SK-N-DZ (cell line): Measurements from ENCODE around the gene ERI3.

Source experiments
- DNase-seq: peaks from one replicate; pipeline ENCODE4 v3.0.0-alpha.2; 2015; ENCODE audit warnings: low spot score

The ERI3 gene

DNA sequence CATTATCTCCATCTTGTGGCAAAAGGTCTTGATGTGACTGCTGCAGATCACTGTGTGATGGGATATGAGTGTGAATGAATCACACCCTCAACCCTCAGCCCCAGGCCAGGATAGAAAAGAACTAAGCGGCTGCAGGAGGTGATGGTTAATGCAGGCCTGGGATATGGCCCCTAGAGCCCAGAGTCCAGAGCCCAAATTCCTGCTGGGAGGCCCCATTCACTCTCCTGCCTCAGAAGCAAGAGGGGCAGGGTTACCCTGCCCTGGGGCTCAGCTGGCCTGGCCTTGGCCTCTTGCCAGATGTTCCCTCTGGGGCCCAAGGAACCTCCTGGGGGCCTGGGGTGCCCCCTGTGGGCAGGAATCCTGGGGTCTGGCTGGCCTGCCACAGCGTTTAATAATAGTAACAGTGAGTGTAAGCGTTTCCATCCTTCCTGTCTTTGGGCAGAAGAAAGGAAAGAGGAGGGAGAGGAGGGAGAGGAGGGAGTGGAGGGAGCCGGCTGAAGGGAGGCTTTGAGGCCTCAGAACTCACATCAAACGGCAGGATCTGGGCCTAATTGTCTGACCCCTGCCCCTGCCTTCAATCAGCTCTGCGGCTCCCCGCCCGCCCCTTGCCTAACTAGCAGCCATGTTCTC is 115.6 kb downstream of the ERI3 start:
- DNase-seq, result no peak

DNA sequence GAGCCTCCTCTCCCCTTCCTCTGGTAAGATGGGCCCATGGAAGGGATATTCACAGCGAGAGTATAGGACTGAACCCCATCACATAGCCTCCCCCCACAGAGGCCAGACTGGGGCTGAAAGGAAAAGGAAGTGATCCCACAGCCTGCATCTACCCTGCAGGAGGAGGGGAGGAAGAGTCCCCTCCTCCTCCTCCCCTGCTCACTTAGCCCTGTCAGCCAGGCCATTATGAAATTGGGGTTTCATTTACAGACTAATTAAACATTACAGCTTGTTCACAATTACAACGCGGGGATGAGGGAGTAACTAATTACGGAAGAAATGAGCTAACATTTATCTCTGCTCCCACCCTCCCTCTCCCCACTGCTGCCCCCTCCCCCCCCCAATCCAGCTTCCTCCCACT is 116.4 kb downstream of the ERI3 start:
- no peak for DNase-seq

DNA sequence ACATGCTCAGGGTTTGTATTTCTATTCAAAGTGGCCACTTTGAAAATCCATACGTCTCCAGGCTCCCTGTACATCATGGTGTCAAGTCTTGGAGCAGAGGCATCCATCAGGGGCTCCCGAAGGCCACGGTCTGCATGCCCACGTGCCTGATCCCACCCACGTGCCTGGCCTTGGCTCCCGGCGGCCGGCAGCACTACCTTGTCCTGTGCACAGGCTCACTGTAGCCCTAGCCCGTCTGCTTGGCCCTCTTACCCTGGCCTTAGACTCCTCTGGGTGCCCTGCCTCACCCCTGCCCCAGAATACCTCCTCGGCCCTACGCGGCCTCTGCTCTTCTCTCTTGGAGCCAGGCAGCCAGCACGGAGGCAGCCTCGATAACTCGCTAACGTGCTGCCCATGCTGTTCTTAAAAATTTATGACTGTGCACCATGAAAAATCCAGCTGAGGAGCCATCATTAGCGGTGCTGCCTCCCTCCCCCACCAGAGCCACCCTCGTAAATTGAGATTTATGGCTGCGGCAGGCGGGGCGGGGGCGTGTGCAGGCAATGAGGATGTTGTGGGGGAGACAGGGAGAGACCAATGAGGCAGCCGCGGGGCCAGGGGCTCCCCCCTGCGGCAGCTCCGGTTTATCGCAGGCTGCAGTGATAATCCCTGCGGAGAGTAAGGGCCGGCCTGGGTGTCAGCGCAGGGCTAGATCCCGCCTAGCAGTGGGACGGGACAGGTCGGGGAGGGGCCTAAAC is 117.2 kb downstream of the ERI3 start:
- DNase-seq, result peak; percentile 87

DNA sequence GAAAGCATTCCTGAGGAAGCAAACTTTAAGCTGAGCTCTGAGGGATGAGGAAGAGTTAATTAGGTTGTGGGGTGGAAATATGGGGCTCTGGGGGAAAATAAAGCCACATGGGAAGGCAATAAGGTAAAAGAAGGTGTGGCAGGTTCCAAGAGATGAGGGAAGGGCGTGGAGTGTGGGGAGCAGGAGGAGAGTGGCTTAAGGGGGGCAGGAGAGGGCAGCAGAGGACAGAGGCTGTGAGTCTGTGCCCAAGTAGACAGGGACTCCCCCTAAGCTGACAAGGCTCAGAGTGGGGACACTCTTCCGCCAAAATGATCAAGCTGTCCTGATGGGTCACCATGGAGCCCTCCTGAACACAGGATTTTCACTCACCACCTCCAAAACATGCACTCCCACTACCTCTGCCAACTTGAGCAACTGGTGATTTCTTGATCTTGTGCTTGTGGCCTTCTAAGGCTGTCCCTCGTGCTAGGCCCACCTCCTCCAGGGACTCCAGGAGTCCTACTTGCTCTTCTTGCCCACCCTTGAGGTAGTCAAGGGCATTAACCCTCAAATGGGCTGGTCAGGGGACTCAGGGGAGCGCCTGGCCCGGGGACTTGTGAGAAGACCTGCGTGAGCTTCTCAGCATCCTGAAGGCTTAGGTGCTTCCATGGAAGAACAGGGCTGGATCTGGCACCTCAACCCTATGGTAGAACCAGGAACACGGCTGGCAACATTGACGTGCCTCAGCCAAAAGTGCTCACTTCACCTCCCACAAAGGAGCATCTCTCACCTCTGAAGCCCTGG is 118.4 kb downstream of the ERI3 start:
- DNase-seq, result no peak

DNA sequence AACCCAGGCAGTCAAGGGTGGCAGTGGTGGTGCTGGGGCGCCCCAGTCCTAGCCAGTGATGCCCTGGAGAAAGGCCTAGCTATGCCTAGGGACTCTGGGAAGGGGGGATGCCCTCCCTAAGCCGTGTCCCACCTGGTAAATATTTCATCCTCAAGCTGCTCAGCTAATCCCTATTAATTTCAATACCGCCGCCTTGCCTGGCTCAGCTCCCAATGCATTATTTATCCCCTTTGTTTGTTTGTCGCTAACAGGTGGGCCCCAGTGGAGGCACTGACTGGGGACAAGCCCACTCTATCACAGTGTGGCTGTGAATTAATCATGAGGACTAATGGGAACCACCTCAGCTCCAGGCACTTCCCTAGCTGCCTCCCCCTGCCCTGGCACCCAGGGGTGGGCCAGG is 119.2 kb downstream of the ERI3 start:
- no peak for DNase-seq

DNA sequence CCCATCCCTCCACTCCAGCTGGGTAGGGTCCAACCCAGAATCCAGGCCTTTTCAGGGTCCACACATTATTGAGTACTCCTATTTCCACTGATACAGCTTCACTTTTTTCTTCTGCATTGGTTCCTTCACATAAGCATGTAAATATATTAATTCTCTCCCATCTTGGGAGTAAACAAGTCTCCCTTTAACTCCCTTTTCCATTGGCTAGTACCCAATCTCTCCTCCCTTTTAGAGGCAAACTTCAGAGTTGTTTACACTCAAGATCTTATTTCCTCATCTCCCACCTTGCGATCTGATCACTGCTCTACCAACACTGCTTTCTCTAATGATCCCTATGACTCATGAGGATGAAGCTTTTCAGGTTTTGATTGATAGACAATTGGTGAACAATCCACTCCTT is 121.5 kb downstream of the ERI3 start:
- DNase-seq, result no peak

DNA sequence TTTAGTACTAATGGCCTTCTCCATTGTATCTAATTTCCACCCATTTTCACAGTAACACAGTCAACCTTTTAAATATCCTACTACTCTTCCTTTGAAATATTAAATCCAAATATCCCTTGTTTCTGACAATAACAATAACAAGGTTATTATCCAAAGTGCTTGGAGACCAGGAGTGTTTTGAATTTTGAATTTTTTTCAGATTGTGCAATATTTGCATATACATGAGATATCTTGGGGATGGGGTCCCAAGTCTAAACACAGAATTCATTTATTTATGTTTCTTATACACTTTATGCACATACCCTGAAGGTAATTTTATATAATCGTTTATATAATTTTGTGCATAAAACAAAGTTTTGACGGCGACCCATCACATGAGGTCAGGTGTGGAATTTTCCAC is 124.3 kb downstream of the ERI3 start:
- no peak for DNase-seq

DNA sequence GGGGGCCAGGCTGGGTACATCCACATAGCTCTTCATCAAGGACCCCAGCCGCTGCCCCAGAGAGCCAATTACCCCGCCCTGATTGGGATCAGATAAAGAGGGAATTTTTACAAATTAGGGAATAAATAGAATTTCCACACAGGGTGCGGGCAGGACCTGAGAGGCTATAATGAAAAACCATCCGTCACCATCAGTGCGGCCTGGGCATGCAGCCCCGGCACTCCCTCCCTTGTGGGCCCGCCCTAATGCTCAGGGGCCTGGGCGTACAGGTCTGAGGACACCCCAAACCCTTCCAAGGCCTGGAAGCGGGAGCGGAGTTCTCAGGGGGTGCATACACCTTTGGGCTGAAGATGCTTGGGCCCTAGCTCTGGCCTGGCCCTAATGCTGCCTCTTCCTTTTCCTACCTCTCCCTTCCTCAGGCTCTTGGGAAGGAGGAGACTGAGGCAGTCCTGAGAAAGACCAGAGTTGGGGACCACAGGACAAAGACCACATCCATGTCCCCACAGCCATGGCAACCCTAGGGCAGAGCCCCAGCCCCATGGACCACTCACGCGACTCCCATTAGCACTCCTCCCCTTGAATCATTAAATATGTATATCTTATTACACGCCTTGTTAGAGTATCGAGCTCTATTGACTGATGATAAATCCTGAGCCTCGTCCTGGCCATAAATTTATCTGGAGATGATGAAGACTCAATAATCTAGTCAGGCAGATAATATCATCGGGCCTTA is 125.5 kb downstream of the ERI3 start:
- DNase-seq, result no peak

DNA sequence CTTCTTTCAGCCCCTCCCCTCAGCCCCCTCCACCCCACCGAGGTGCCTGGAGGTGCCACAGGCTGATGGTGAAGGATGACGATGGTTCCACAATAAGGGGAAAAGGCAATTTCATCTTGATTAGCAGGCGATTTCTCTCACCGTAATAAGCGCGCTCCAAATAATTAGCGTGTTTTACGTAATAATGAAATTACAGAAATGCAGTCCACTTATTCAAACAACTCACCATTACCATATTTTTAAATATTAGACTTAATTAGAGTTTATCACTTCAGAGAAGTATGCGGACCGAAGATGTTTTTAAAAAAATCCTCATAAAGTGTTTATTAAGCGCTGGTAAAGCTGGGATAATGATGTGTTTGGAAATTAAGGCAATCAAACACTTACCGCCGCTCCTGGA is 126.8 kb downstream of the ERI3 start:
- no peak for DNase-seq

DNA sequence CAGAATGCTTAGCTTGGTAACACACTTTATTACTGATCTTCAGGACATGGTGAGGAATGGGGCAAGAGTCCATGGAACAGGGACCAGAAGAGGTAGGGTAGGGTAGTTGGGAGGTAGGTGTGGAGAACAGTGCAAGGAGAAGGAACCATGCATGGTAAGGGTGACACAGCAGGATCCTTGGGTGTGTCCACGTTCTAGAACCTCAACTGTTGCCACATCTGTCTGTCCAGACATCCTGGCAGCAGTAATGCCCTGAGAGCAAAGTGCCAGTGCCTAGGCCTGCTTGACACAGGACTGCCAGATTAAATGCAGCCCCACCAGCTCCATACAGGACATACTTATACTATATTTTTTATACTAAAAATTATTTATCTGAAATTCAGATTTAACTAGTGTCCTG is 127.8 kb downstream of the ERI3 start:
- DNase-seq, result no peak

DNA sequence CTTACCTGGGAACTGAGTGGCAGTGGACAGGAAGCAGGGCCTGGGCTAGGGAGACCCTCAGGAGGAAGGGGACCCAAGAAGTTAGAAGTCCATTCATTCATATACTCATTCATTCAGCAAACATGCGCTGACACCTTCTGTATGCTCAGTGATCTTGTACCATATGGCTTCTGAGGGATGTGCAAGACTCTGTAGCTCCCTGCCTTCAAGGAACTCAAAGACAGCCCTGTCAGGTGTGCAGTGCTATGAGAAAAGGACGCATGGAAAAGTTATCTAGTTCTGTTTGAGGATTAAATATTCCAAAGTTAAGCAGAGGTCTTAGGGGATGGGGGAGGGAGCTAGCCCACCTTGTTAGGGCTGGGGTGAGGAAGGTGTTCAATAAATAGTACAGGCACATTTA is 129.3 kb downstream of the ERI3 start:
- DNase-seq, result no peak

DNA sequence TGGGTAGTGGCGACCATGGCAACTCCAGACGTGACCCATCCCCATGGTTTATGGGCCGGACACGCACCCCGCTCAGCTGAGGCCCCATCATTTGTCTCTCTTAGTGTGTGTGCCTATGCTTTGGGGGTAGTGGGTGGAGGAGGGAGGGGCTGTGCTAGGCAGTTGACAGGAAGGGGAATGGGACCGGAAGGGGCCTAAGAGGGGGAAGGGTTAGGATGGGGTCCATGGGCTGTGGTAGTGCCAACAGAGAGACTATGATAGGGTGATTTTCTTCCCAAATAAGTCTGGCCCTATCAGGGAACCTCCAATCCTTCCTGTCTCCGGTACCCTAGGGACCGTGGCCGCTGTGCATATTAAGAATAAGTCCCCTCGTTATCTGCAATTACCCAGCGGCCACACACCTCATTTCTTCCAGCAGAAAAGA is 131.9 kb downstream of the ERI3 start:
- no peak for DNase-seq

DNA sequence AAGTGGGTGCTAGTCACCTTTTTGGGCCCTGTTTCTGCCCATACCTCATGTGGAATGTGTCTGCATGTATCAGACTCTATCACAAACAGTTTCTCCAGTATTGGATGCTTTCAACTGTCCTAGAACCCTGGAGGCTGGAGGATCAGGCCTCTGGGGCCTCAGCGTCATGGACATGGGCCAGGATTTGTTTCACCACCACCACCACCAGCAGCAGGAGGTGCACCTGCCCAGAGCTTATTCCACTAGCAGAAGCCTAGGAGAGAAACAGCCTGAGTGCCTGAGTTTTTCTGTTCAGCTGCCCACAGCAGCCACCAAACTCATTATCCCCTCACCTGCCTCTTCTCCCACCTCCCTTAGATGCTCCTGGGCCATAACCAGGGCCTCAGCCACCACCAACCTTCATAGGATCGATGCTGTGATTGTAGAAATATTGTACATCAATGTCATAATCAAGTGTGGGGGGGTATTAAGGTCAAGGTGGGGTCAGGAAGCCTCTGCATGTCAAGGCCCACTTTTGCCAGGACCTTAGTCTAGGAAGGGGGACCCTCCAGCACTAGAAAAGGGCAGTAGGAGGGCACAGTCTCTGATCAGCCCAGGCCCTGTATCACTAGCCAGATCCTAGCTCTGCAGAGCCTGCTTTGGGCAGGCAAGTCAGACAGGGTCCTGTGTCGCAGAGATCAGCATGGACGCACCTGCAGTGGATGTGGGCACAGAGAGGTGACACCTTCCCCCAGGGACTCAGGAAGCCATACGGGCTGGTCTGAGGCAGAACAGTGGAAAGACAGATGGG is 132.5 kb downstream of the ERI3 start:
- DNase-seq, result no peak

DNA sequence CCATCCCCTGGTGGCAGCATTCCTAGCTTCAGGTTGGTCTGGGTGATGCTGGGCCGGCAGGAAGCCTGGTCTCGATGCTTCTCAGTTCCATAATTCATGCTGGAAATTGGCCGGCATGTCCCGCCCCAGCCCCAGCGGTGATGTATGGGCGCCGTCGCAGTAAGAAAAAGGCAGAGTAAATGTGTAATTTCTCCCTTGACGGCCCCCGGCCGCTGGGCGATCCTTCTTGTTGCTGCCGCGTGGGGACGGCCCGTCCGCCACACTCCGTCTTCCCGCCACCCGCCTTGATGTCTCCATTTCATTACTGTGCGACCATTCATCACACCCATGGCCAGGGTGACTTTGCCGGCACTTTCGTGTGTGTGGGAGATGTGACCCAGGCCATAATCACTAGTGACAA is 133.3 kb downstream of the ERI3 start:
- no peak for DNase-seq

DNA sequence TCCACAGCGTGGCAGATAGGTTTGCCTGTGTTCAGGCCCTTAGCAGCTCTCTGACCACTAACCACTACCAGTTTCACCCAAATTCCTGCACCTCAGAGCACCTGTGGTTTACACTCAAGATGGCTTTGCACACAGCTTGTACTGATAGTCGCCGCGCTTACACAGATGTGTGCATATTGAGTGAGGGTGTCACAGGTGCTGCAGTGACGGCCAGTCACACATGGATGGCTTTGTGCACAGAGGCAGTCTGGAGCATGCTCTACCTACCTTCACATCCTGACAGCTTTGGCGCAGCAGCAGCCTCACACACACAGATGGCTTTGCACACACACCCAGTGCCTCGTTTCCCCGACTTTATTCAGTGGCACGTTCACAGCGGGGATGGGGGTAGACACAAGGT is 134.3 kb downstream of the ERI3 start:
- DNase-seq, result no peak

DNA sequence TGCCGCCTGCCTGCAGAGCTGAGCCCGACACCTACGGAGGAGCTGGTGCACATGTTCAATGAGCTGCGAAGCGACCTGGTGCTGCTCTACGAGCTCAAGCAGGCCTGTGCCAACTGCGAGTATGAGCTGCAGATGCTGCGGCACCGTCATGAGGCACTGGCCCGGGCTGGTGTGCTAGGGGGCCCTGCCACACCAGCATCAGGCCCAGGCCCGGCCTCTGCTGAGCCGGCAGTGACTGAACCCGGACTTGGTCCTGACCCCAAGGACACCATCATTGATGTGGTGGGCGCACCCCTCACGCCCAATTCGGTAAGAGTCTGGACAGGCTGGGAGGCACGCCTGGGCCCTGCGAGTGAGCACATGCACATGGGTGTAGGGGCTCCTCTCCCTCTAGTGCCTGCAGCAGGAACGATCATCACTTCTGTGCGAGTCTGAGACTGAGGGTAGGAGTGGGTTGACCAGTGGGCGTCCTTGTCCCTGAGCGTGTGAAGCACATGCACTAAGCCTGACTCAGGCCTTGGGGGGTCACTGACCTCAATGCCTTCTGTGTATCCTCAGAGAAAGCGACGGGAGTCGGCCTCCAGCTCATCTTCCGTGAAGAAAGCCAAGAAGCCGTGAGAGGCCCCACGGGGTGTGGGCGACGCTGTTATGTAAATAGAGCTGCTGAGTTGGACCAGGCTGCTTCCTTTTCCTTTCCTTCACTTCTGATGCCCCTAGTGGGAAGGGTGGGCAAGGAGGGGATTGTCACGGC is 134.9 kb downstream of the ERI3 start:
- DNase-seq, result no peak

DNA sequence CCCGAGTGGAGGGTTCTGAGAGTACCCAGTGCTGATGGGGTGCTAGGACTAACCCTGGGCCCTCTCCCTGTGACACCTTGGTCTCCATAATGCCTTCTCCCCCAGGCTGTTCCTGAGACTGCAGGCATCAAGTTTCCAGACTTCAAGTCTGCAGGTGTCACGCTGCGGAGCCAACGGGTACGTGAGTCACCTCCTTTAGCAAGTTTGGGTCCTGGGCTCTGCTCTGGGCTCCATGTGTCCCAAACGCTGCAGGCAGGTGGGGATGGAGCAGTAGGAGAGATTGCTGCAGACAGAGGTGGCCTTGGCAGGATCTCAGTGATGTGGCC is 135.8 kb downstream of the ERI3 start:
- DNase-seq, result no peak

DNA sequence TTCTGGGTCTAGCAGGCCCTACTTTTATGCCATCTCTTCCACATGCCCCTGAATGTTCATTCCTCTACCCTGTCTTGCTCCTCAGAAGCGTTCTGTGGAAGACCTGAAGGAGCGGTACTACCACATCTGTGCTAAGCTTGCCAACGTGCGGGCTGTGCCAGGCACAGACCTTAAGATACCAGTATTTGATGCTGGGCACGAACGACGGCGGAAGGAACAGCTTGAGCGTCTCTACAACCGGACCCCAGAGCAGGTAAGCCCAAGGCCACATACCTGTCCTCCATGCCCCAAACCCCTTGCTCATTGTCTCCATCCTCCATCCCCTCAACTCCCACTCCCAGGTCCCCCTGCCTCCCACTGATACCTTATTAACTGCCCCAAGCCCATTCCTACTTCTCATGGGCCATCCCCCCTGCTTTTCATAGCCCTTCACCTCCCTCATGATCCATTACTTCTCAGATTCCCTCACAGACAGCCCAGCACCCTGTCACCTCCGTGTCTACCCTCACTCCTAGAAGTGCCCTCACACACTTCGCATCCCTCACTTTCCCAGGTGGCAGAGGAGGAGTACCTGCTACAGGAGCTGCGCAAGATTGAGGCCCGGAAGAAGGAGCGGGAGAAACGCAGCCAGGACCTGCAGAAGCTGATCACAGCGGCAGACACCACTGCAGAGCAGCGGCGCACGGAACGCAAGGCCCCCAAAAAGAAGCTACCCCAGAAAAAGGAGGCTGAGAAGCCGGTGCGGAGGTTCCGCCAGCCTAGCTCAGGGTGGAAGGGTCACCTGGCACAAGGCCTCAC is 136.4 kb downstream of the ERI3 start:
- DNase-seq, result no peak

DNA sequence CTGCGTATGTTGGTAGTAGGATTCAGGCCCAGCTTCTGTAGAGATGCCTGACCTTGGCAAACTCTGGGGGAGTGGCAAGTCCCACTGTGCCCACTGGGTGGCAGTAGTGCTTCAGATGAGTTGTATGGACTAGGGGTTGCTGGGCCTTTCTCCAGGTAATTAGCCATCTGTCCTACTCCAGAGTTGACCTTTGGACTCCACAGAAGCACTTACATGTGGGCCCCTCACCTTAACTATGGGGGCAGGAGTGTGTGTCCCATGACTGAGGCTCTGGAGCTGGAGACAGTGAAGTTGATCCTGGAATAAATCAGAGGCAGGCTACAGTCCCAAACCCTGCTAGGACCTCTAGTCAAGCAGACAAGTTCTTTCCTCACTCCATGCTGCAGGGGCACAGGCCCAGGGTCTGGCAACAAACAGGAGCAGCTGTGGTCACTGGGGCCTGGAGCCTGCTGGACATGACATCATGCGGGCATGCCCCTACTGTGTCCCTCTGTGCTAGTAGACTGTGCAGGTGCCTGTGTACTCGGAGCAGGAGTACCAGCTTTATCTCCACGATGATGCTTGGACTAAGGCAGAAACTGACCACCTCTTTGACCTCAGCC is 137.1 kb downstream of the ERI3 start:
- DNase-seq, result peak; percentile 71
